ENCODE data around the gene COL4A3.

DNA sequence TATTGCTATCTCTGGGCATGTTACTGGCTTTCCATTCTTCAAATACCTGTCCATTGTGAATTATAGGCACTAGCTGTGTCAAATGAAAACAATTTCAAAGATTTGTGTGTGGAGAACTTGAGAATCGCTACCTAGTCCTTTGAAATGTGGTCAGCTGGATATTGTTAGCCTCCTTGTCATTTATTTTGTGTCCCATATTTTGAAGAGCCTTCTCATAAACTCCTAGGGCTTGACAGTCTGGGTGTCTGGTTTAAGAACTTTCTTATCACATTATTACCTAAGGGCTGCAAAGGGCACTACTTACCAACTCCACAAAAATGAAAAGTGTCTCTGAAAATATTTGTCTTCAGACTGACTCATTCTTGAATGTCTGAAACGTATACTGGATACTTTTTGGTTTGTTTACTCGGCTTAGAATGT, 50.2 kb downstream of the COL4A3 start:
- TF ChIP-seq, protein P1, sequence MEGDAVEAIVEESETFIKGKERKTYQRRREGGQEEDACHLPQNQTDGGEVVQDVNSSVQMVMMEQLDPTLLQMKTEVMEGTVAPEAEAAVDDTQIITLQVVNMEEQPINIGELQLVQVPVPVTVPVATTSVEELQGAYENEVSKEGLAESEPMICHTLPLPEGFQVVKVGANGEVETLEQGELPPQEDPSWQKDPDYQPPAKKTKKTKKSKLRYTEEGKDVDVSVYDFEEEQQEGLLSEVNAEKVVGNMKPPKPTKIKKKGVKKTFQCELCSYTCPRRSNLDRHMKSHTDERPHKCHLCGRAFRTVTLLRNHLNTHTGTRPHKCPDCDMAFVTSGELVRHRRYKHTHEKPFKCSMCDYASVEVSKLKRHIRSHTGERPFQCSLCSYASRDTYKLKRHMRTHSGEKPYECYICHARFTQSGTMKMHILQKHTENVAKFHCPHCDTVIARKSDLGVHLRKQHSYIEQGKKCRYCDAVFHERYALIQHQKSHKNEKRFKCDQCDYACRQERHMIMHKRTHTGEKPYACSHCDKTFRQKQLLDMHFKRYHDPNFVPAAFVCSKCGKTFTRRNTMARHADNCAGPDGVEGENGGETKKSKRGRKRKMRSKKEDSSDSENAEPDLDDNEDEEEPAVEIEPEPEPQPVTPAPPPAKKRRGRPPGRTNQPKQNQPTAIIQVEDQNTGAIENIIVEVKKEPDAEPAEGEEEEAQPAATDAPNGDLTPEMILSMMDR (IDR thresholded peaks at IDR 0.05): no peak
- TF ChIP-seq POLR2A (IDR thresholded peaks at IDR 0.05): no peak

Measured in heart left ventricle (tissue), 13 donors.